Activated CD8-positive, alpha-beta T cell treated with anti-CD3 and anti-CD28 coated beads for 36 hours (primary cell): ENCODE data around the gene INPP4A. TPM values are rescaled to one million over a fixed set of nuclear protein-coding genes. Genes with fewer than 3 reads are reported as not detected.

Experiments used
- ATAC-seq: fragments of 200-7000 bp; cut with Tn5 transposase; one replicate; pipeline ENCODE4 v1.10.0; 2021; ENCODE audit warnings: mild to moderate bottlenecking, moderate library complexity
- CTCF ChIA-PET: fragments of 350-600 bp; sonication (Branson Sonifier 250); formaldehyde crosslinking; loops from one replicate; lab custom pipeline; 2021; ENCODE audit warnings: antibody characterized with exemption; lab: Charles Lee
- POLR2A ChIA-PET: fragments of 350-600 bp; sonication (Branson Sonifier 250); formaldehyde crosslinking; loops from one replicate; lab custom pipeline; 2021; ENCODE audit warnings: antibody characterized with exemption; lab: Charles Lee
- DNase-seq: peaks from one replicate; pipeline ENCODE4 v3.0.0-alpha.2; 2020
- H3K27ac Mint-ChIP-seq: one replicate; pipeline ENCODE4 v1.8.0; 2021; ENCODE audit warnings: mild to moderate bottlenecking, mixed read lengths
- H3K27me3 Mint-ChIP-seq: one replicate; pipeline ENCODE4 v1.8.0; 2021; ENCODE audit warnings: mixed read lengths
- H3K36me3 Mint-ChIP-seq: one replicate; pipeline ENCODE4 v1.8.0; 2021; ENCODE audit warnings: low read depth, mixed read lengths
- H3K4me1 Mint-ChIP-seq: one replicate; pipeline ENCODE4 v1.8.0; 2021; ENCODE audit warnings: low read depth, mixed read lengths
- H3K4me3 Mint-ChIP-seq: one replicate; pipeline ENCODE4 v1.8.0; 2021; ENCODE audit warnings: mild to moderate bottlenecking, moderate library complexity, mixed read lengths
- H3K9me3 Mint-ChIP-seq: one replicate; pipeline ENCODE4 v1.8.0; 2021; ENCODE audit warnings: mixed read lengths
- intact Hi-C: fragments of 100-400 bp; cut with micrococcal nuclease; formaldehyde crosslinking; loops from one replicate; pipeline ENCODE4 v1.10.0; 2022
- total RNA-seq, 2 experiments: library from RNA; stranded (reverse); gene quantifications; one replicate each; pipeline ENCODE4 v1.2.3, GENCODE V29; 2021
- TF ChIP-seq, protein P1 (sequence below): fragments of 200-600 bp; IDR thresholded peaks from one replicate; pipeline ENCODE4 v1.8.0; 2022; ENCODE audit warnings: antibody characterized with exemption, mild to moderate bottlenecking

Gene INPP4A
- total RNA-seq, 2 experiments from 2014 or later, result 46.7 to 46.9 TPM

DNA sequence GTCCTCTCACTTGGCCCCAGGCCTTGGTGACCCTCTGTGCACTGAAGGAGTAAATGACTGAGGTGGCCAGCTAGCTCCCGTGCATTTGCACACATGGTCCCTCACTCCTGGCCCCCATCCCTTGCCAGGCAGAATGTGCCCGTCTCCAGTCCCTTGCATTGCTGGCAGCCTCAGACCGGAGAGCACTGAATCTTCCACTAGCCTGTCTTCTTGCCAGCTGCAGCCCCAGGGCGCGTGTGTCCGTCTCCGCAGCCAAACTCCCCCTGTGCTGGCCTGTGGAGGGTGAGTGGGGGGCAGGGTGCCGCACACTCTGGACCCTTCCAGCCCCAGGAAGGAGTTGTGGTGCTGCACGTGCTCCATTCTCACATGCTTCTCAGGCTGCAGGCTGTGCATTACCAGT, 35.9 kb downstream of the INPP4A start:
- Mint-ChIP-seq H3K4me1 (peaks cover 98% of the 10 kb centered on the region), H3K27ac (peak overlapping the region; percentile 91), H3K27me3 (no peaks in the 10 kb centered on the region), H3K36me3 (peaks cover 6% of the 10 kb centered on the region), H3K4me3 (no peak overlapping the region), H3K9me3 (no peaks in the 10 kb centered on the region)
- DNase-seq (no peak), ATAC-seq (no peak)
- POLR2A ChIA-PET, result interaction anchor here (0.6 to 2.4 kb wide), 9 partner anchors 10 to 65 kb away, joined by 3 to 27 read pairs (median 3); no protein-coding TSS in a partner anchor
- TF ChIP-seq, protein P1, sequence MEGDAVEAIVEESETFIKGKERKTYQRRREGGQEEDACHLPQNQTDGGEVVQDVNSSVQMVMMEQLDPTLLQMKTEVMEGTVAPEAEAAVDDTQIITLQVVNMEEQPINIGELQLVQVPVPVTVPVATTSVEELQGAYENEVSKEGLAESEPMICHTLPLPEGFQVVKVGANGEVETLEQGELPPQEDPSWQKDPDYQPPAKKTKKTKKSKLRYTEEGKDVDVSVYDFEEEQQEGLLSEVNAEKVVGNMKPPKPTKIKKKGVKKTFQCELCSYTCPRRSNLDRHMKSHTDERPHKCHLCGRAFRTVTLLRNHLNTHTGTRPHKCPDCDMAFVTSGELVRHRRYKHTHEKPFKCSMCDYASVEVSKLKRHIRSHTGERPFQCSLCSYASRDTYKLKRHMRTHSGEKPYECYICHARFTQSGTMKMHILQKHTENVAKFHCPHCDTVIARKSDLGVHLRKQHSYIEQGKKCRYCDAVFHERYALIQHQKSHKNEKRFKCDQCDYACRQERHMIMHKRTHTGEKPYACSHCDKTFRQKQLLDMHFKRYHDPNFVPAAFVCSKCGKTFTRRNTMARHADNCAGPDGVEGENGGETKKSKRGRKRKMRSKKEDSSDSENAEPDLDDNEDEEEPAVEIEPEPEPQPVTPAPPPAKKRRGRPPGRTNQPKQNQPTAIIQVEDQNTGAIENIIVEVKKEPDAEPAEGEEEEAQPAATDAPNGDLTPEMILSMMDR, result no peak
- intact Hi-C loops, result loop anchor here (5.0 kb wide), 2 partner anchors 33 to 37 kb away; no protein-coding TSS in a partner anchor
- CTCF ChIA-PET, result interaction anchor here (0.9 to 3.2 kb wide), 7 partner anchors 10 to 41 kb away, joined by 3 to 19 read pairs (median 4); no protein-coding TSS in a partner anchor

DNA sequence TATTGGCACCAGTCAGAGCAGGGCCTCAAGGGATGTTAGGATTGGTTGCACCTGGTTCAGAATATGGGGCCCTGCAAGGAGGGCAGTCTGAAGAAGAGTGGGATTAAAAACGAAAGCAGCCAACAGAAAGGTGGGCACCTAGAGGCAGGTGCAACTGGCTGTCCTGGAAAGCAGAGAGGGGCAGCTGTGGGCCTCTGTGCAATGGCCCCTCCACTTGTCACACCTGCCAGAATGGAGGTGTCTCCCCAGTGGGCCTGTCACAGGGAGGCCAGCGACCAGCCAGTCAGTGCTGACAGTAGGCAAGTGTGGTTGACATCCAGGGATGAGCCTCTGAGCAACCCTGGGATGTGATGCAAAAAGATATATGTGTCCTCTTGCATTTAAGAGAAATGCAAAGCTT, 37.7 kb downstream of the INPP4A start:
- H3K9me3 Mint-ChIP-seq, result no peaks in the 10 kb centered on the region
- H3K4me3 Mint-ChIP-seq, result no peak overlapping the region
- CTCF ChIA-PET, result interaction anchor here (1.5 kb wide), 1 partner anchor 69 kb away, joined by 3 read pairs; no protein-coding TSS in a partner anchor
- ATAC-seq (no peak), DNase-seq (no peak)
- peaks cover 97% of the 10 kb centered on the region for H3K4me1 Mint-ChIP-seq
- intact Hi-C loops, result loop anchor here (5.0 kb wide), 2 partner anchors 35 kb away; no protein-coding TSS in a partner anchor
- TF ChIP-seq, protein P1, result no peak
- H3K36me3 Mint-ChIP-seq, result peaks cover 6% of the 10 kb centered on the region
- peak overlapping the region; percentile 67 for H3K27ac Mint-ChIP-seq
- H3K27me3 Mint-ChIP-seq, result no peaks in the 10 kb centered on the region
- POLR2A ChIA-PET, result interaction anchor here (0.6 to 3.6 kb wide), 8 partner anchors 11 to 46 kb away, joined by 3 to 19 read pairs (median 4); no protein-coding TSS in a partner anchor

DNA sequence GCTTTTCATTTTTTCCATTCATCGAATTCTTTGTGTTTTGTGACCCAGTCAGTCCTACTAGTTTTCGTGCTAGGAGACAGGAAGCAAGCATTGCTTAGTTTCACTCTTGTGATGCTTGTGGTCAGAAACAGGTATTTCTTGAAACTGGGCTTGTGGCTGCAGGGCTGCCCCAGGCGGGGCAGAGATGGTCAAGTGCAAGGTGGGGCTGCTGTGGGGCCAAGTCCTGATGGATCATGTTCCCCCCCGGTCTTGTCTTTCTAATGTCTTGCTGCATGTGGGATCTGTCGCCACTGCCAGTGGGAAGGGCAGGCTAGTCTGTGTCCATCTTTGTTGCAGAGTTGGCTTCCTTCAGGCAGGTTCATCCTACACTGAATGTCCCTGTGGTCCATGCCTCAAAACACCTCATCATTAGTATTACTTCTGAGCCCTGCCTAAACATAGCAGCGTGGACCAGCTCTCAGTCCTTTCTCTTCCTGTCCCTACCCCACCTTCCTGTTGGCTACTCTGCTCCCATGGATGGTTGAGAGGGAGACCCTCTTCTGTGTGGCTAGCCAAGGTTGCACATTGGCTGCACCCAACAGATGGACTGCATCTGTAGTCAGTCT, 38.7 kb downstream of the INPP4A start:
- no peaks in the 10 kb centered on the region for H3K9me3 Mint-ChIP-seq
- ATAC-seq (peak; percentile 18), DNase-seq (peak; percentile 46)
- intact Hi-C loops, result loop anchor here (5.0 kb wide), 2 partner anchors 34 to 36 kb away; no protein-coding TSS in a partner anchor
- ChIA-PET POLR2A (interaction anchor here (0.6 to 3.6 kb wide), 9 partner anchors 8 to 47 kb away, joined by 3 to 19 read pairs (median 4); no protein-coding TSS in a partner anchor), CTCF (interaction anchor here (5.6 kb wide), 1 partner anchor 21 kb away, joined by 44 read pairs; no protein-coding TSS in a partner anchor)
- no peak overlapping the region for H3K4me3 Mint-ChIP-seq
- H3K36me3 Mint-ChIP-seq, result peaks cover 4% of the 10 kb centered on the region
- TF ChIP-seq, protein P1, result no peak
- H3K4me1 Mint-ChIP-seq, result peaks cover 97% of the 10 kb centered on the region
- no peaks in the 10 kb centered on the region for H3K27me3 Mint-ChIP-seq
- H3K27ac Mint-ChIP-seq, result peak overlapping the region; percentile 83

DNA sequence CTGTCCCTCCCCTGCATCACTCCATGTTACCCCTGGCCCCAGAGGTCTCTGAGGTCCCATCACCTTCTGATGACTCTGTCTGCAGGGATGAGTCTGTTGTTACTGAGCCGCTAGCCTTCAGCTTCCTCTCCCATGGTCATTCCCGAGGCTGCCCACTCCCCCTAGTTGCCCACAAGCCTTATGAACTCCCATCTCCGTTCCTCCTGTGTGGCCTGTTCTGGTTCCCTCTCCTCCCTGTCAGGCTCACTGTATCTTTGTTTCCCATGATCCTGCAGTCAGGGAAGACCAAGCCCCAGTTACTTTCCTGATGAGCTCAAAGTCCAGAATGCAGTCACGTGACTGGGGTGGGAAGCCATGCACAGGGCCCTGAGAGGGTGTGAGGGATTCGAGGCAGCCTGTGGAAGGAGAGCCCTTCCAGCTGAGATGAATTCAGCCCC, 39.5 kb downstream of the INPP4A start:
- H3K4me1 Mint-ChIP-seq, result peaks cover 97% of the 10 kb centered on the region
- no peak for DNase-seq
- intact Hi-C loops, result loop anchor here (5.0 kb wide), 2 partner anchors 33 to 37 kb away; no protein-coding TSS in a partner anchor
- POLR2A ChIA-PET, result interaction anchor here (0.7 to 3.6 kb wide), 5 partner anchors 9 to 23 kb away, joined by 3 to 19 read pairs (median 5); no protein-coding TSS in a partner anchor
- CTCF ChIA-PET, result interaction anchor here (1.3 to 5.6 kb wide), 2 partner anchors 20 to 30 kb away, joined by 3 to 44 read pairs; no protein-coding TSS in a partner anchor
- H3K4me3 Mint-ChIP-seq, result no peak overlapping the region
- TF ChIP-seq, protein P1, result no peak
- H3K27ac Mint-ChIP-seq, result peak overlapping the region; percentile 83
- H3K27me3 Mint-ChIP-seq, result no peaks in the 10 kb centered on the region
- ATAC-seq, result no peak
- H3K9me3 Mint-ChIP-seq, result no peaks in the 10 kb centered on the region
- peaks cover 2% of the 10 kb centered on the region for H3K36me3 Mint-ChIP-seq
